ENCODE measurements around the gene LYZL2.
"Not testable (repeated sequence)": the region's sequence is repeated elsewhere in the genome, so short reads cannot be mapped to it uniquely, and the experiment has no call there.

Gene LYZL2

DNA sequence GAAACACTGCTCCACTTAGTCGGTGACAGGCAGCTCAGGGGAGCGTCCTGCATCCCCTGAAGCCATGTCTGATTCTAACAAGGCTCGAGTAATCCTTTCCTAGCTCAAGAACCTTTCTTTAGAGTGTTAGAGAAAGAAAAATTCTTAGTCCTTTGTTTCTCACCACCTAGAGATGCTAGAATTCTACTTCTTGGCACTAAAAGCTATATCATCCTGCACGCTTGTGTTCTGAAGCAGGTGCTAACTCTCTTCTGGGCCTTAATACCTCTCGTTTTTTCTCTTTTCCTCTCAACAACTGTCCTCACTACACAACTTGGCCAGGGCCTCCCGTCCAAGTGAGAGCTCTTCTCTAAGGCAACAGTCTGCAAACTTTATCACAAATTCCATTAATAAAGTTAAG lies at the start of gene LYZL2:
LYZL2 (minus strand) TSS at position 101 of the 400 bp plus-strand sequence. CDS start 2,838 bp downstream, outside the sequence.
- no peak for DNase-seq

DNA sequence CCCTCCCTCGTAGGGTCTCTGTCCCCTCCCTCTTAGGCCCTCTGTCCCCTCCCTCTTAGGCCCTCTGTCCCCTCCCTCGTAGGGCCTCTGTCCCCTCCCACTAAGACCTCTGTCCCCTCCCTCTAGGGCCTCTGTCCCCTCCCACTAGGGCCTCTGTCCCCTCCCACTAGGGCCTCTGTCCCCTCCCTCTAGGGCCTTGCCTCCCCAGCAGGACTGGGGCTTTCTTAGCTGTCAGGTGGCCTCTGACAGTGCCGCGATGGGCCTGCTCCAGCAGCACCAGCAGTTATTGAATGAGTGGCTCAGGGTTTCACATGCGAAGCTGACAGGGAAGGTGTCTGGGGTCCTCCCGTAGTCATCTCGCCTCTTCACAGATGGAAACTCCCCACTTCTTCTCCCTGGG lies 48.1 kb upstream of the LYZL2 start:
- not testable (repeated sequence) for DNase-seq

DNA sequence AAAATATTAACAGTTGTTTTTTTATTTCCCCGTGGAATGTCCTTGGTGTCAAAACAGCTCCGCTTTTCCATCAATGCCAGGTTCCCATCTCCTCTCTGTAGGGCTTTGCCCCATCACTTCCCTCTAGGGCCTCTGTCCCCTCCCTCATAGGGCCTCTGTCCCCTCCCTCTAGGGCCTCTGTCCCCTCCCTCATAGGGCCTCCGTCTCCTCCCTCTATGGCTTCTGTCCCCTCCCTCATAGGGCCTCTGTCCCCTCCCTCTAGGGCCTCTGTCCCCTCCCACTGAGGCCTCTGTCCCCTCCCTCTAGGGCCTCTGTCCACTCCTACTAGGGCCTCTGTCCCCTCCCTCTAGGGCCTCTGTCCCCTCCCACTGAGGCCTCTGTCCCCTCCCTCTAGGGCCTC lies 47.6 kb upstream of the LYZL2 start:
- DNase-seq: not testable (repeated sequence)

DNA sequence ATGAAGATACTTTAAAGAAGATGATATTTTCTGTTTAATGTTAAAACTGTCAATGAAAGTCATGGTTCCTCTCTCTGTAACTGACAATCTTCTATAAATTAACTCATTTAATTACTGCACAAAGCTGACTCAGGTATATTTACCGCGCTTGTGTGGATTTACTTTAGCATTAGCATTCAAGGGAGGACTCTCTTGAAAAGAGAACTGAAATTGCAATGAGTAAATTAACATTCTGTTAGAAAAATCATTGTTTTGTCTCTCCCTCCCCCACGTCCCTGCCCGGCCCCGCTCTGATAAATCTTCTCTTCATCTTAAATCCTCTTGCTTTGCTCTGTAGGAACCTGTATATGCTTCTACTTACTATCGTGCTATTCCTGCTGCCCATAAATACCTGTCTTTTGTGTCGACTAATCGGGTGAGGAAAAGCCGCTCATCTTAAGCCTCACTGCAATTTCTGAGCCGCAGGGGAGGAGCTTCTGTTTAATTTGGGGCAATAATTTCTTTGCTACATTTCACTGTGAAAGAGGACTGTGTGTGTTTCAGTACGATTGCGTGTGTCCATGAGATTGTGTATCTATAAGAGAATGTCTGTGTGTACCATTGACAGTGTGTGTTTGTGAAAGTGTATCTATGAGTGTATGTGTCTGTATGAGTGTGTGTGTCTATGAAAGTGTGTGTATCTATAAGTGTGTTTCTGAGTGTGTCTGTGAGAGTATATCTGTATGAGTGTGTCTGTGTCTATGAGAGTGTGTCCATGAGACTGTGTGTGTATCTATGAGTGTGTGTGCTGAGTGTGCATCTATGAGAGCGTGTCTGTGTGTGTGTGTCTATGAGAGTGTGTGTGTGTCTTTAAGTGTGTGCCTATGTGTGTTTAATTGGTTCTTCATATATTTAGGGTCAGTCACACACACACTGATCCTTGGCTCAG lies 46.5 kb upstream of the LYZL2 start:
- DNase-seq: no peak

DNA sequence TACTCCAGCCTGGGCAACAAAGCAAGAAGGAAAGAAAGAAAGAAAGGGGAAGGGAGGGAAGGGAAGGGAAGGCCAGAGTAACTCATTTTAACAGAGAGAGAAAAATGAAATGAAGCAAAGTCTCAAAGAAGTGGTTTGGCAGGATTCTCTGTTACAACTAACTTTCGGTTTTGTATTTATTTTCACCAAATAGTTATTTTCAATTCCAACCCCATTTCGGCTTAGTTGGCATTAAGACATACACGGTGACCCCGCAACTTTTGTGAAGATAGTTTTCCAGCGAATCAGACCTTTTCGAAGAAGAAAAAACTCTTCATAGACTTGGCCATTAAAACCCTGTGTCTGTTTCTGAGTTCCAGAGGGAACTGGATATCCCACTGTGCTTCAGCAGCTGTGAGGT lies 45.2 kb upstream of the LYZL2 start:
- no peak for DNase-seq

DNA sequence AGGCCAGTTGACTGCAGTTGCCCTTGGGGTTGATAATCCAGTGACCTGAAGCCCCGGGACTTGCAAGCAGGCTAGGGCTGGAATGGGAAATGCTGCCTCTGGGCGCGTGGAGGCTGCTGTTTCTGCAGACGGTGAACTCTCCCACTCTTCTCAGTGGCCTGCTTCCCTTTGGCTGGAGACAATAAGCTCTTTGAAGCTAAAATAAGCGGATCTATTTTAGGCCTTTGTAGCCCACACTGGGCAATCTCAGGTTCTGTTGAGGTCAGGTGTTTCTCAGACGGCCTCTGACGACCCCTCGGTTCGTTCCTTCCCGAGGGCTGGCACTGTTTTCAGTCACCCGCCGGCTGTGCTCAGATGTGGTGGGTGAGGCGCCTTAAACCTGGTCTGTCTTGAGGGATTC lies 43.7 kb upstream of the LYZL2 start:
- not testable (repeated sequence) for DNase-seq

DNA sequence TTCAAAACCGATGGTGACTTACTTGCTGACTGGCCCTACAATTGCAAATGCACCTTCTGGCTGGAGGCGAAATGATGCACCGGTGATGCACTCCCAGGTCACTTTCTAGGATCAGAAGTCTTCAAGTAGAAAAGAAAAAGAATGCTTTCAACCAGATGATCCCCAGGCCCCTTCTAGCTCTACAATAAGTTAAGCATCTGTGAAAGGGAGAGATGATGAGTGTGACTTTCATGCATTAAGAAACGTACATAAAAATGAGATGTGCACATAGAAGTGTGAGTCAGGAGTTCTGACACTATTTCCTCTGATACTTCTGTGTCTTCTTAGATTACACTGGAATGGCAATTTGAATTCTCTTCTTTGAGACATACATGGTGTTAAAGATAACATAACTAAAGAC lies 42.8 kb upstream of the LYZL2 start:
- DNase-seq: not testable (repeated sequence)

DNA sequence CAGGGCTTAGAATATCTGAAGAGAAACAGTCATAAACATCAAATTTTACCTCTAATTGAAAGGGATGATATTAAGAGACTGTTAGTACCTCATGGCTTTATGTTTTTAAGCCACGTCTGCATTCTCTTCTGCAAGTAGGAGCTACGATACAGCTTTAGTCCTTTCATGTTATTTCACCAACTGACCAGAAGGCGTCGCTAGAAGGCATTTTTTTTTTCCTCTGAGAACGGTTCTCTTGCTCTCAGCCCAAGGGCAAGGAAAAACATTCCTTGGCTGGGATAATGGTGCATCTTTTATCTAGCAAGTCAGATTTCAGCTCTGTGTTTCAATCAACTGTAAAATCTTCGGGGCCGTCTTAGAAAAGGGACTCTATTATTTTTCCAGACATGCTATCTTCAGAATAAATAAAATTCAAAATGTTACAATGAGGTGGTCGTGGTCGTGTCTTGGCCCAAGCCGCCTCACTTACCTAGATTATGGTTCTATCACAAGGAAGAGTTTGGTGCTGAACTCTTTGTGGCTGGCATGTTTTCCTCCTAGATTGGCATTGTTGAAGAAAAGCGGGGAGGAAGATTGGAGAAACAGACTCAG lies 41.6 kb upstream of the LYZL2 start:
- DNase-seq: peak; percentile 51

DNA sequence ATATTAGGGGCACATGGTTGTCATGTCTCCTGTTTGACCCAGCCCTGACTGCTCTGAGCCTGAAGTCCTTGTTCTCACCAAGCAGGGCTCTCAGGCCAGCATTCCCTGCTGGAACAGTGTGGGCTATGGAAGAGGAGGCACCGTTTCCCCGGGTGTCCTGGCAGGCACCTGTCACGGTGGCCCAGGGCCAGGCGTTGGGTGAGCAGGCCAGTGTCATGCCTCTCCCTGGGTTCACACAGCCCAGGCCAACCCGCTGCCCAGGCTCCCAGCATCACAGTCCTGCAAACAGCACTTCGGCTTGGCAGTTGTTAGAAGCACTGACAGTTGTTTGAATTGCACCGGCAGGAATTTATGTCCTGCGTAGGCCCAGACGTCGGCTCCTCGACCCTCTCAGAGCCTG lies 38.4 kb upstream of the LYZL2 start:
- peak; percentile 71 for DNase-seq

DNA sequence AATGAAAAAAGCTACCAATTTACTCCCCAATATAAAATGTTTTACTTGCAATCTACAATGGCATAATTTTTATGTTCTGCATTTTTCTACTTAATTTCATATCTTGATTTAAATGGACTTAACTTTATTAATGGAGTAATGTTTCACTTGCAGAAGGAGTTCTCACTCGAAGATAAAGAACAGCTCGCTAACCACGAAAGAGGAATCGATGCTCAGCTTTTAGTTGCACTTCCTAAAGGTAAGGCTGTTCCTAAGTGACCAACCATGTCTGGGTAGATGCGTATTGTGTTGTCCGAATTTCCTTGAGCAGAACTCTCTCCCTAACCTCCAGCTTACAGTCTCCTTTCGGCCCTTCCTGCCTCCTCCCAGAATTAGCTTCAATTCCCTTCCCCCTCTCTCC lies 33.9 kb upstream of the LYZL2 start:
- not testable (repeated sequence) for DNase-seq

DNA sequence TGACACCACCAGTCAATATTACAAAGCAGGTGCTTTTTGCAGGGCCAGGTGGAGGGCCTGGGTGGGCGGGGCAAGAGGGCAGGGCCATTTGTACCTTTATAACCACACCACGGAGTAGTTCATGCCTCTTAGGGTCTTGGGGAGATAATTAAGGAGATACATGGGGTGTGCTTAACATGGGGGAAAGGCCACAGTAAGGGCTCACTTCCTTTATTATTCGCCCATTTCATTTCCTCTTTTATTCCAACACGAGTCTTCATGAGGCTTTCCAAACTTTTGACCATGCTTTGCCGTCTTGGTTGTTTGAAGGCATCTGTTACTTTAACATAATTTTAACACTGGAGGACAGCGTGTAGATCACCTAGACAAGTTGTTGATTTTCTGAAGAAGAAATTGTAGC lies 33.3 kb upstream of the LYZL2 start:
- no peak for DNase-seq

DNA sequence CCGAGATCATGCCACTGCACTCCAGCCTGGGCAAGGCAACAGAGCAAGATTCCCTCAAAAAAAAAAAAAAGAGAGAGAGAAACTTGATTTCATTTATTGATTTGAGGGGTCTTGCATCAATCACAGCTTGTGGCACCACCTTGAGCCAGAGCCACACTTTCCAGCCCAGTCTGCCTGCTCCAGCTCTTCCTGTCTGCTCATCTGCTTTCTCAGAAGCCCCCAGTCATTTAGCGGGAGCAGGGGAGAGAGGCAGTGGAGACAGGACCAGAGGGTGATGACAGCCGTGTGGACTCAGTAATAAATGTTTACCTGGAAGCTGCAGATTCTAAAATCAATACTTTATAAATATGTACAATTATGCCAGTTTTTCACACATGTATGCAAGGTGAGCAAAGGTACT lies 30.8 kb upstream of the LYZL2 start:
- not testable (repeated sequence) for DNase-seq

DNA sequence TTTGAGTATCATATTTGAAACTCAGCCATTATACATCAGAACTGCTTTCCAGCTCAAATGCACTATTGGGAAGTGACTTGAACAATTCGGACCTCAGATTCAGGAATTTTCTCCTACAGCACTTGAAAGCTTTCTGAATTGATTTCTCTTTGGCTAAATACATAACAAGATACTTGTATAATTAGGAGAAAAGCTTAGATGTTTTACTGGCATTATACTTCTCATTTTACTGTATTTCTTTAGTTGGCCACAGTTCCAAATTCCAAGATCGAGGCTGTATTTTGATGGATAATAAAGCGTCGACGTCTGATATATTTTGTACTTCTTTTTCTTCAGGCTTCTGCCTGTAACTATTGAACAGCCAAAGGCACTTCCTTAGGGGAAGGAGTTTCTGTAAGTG lies 26.7 kb upstream of the LYZL2 start:
- no peak for DNase-seq

DNA sequence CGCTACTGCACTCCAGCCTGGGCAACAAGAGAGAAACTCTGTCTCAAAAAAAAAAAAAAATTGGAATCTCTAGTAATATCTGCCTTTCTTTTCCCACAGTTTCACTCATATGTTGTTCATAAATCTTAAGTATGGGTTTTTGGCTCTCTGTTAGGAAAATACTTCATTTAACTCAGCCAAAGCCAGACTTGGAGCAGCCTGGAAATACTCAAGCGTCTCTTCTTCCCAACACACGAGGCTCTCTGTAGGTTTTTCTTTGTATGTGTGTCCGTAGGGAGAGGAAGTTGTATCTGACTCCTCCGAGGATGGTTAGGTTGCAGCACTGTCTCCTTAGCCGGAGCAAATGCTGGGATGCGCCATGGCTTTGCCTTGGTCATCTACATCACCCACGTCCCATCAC lies 25.4 kb upstream of the LYZL2 start:
- DNase-seq: peak; percentile 48

DNA sequence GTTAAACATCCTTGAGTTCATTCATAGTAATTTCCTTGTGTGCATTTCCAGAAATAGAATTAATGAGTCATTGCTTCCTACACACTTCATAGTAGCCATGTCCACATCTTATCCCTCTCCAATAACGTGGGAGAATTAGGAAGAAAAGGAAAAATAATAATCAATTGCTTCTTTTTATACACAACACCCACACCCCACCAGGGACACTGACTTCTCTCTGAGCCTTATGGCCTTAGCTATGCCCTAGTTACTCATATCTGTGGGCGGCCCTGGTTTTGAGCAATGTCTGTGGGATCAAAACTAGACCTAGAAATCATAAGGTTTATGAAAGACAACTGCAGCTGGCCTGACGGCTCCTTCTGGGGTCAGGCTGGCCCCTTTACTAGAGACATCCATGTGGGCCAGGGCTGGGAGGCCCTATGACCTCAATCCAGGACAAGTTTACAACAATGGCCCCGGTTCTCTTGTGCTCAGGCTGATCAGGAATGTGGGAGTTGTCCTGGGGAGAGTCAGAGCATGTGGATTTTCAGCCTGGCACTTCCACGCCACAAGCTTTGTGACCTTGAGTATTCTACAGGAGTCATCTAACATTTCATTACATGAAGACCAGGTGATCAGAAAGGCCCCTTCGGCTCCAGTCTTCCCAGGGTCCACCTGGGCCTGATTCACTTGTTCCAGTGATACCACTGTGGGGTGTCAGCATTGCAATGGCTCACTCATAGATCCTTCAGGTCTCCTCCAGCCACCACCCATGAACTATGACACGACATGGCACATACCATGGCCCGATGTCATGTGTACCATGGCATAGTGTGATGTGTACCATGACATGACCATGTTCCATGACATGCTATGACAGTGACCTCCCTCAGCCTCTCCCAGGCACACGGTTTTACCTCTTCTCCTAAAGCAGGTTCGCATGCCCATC lies 22.2 kb upstream of the LYZL2 start:
- not testable (repeated sequence) for DNase-seq

DNA sequence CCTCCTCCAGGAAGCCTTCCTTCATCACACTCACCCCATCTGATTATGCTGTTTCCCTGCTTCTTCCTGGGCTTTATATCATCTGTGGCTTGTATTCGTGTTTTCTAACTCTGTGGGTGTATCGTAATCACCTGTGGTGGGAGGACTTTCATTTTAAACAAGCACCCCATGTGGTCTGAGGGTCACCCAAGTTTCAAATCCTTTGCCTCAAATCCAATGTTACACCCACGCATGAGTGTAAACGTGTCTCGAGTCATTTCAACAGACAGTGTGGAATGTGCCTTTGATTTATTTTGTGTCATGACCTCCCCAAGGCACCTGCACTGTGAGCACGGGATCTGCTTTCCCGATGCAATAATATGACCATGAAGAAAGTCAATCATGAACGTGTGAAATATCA lies 17.5 kb upstream of the LYZL2 start:
- DNase-seq: no peak

DNA sequence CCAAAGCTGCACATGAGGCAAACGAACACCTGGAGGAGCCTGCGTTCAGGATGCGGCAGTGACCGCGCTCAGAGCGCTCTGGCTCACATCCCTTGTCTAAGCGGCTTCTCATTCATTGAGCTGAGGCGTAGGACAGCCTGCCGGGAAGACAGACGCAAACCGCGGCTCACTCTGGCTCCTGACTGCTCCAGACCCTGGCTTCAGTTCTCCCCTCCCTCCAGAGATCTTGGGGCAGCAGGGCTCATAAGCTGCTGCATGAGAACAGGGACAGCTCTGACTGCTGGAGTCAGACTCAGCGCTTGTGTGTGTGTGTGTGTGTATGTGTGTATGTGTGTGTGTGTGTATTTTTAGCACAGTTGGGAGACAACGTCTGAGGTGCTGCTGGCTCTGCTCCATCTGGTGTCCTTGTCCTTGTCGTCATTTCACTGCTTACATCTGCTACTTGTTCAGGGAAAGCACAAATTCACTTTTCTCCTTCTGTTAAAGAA lies 15.8 kb upstream of the LYZL2 start:
- peak; percentile 77 for DNase-seq

DNA sequence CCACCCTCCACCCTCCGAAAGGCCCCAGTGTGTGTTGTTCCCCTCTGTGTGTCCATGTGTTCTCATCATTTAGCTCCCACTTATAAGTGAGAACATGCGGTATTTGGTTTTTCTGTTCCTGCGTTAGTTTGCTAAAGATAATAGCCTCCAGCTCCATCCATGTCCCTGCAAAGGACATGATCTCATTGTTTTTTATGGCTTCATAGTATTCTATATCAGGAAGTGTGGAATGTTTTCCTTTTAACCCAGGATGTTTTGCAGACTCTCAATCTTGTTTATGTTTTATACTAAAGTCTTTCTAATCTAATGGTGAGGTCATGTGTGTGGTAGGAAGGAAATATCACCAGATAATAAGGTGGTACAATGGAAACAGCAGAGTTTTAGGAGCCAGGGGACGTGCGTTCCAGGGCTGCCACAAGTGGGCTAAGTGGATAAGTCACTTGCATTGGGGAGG lies 14.9 kb upstream of the LYZL2 start:
- DNase-seq: not testable (repeated sequence)

DNA sequence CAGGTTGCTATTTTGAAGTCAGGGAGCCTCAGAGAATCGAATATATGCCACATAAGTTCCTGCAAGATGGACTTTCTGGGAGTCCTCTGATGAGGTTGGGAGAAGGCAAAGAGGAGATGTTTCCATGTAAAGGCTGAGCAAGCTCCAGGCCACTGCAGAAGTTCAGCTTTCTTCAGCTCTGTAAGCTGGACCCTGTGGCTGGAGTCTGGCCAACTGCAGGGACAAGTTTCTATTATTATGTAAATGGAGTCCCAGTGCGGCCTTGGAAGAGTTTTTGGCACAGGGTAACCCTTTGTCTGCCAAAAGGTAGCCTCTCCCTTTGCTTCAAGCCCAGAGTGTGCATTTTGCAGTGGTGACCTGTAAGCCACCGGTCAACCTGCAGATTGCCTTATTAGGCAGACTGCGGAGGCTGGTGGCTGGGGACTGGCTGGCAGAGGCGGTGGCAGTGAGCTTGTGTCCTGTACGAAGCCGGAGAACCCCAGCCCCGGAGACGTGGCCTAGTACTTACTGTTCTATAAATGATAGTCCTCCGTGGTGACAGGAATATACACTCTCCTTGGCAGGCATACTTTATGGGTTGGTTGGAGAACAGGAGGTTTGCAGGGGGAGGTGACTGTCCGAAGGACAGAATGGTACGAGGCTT lies 14.1 kb upstream of the LYZL2 start:
- not testable (repeated sequence) for DNase-seq

DNA sequence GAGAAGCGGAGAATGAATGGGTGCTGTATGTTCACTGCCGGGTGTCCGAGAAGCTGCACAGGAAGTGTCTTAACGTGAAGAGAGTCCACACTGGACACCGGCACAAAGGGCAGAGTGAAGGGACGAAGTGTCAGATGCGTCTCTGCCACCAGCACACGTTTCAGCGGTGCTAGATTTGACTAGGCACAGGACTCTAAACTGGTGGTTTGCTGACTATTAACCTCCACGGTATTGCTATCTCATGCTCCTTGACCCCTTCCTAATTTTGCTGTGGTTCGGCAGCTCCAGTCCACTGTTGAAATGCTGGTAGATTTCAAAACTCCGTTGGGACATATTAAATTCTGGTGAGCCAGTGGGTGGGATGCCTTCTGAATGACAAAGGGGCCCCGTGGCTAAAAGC lies 13.3 kb upstream of the LYZL2 start:
- DNase-seq: not testable (repeated sequence)

DNA sequence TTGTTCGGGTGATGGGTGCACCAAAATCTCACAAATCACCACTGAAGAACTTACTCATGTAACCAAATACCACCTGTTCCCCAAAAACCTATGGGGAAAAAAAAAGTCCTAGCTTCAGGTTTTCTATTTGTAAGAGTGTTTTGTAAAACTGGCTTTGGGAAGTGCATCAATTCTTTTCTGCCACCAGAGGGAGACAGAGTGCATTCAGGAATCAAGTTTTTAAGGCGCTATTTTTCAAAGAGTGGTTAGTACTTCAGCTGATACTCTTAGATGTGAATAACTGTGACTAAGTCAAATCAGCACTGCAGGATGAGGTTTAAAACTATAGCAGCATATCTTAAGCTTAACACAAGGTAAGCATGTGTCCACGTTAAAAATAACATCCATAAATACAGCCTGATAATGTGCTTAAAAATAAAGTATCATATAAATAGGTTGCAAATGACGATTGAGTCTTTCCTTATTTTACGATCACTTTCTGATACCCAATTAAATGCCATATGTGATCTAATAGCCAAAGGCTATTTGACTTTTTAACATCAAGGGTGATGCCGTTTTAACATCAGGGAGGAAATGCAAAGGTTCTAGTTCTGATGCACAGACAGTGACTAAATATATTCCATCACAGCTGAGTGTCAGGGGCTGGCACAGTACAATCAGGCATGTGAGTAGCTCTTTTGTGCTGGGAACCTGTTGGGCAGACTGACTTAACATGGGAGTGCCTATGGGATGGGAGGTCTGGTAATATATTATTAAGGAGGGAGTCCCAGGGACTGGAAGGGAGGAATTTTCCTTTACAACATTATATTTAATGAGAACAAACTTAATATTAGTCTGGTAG lies 10.6 kb upstream of the LYZL2 start:
- DNase-seq: no peak

All from right hindlimb (tissue), 1 donor.